ENCODE results near the gene CADM1. TPM values are rescaled to one million over a fixed set of nuclear protein-coding genes. Genes with fewer than 3 reads are reported as not detected.
A peak's percentile ranks its signal among the peaks of the same experiment; 100 is the strongest.

CADM1 gene
- total and polyA plus RNA-seq, 9 of the 15 experiments (the other 6 are each of a cell fraction or from before 2014, with no cell fraction given) = 0.42 TPM; not detected in 8

DNA sequence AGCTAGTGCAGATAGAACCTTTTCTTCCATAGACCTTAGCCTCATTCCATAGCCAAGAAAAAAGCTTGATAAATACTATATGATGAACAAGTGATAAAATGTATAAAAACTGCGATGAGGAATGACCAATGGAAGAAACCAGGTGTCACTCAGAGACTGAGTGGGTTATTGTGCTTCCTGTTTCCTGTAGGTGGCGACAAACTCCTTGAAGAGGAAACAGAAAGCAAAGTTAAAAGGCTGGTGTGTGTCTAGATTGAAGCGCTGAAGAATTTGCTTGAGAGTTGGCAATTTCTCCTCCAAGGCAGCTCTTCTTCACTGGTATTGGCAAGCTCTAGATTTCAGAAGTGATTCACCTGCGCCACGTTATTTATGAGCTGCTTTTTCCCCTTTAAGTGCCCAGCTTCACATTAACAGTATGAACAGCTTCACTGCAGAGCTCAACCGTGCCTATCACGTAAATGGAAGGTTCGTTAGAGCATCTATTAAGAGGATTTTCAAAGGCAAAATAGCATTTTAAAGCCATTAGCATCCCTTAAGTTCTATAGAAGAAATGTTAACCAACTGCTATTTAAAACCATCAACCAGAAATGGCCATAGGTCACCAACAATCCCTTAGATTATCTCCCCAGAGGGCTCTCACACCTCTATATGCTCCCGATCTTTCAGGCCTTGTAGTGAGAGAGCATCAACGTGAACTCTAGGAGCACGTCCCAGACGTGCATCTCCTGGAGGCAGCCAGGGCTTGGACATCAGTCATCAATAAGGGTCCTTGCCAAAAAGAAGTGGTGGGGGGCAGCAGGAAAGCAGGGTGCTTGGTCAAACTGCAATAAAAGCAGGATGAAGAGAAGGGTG, 179.4 kb downstream of the CADM1 start:
- Histone ChIP-seq H3K79me2 (ENCODE audit: control insufficient read depth, insufficient read depth, low read length) (no peaks in the 10 kb centered on the region), H3K4me2 (ENCODE audit: insufficient read depth, low read length) (peak overlapping the region; percentile 30), H3K27ac (ENCODE audit: extremely low read depth, low read depth, low read length) (no peak overlapping the region), H2AFZ (ENCODE audit: low read depth, low read length) (peak overlapping the region; percentile 61; the same call in 1 of the 2 replicates), H3K9me1 (ENCODE audit: control insufficient read depth, insufficient read depth, low read length) (no peaks in the 10 kb centered on the region), H3K9me3 (replicated peaks; ENCODE audit: control insufficient read depth, insufficient read depth, low read depth, low read length) (no peaks in the 10 kb centered on the region), H3K4me1 (replicated peaks in 1 of 2; ENCODE audit: control insufficient read depth in 2 of 2, insufficient read depth in 2 of 2, low read length in 2 of 2) (no peaks in the 10 kb centered on the region), H3K4me3 (no peak overlapping the region), H3K9ac (ENCODE audit: insufficient read depth in 1 of 2, low read depth in 2 of 2, low read length in 2 of 2) (no peak overlapping the region), H4K20me1 (replicated peaks; ENCODE audit: control insufficient read depth, insufficient read depth, low read length) (no peaks in the 10 kb centered on the region), H3K36me3 (ENCODE audit: control insufficient read depth, insufficient read depth, low read length) (no peaks in the 10 kb centered on the region), H3K27me3 (ENCODE audit: control insufficient read depth in 2 of 2, insufficient read depth in 2 of 2, low read length in 2 of 2) (no peaks in the 10 kb centered on the region)
- in situ Hi-C loops (cut with MboI) = loop anchor here (25.0 kb wide), 2 partner anchors 737 to 1362 kb away; no protein-coding TSS in a partner anchor
- ATAC-seq = peak; percentile 92
- FAIRE-seq = peak; percentile 83
- POLR2A ChIA-PET = no interaction called here
- CTCF ChIA-PET (ENCODE audit: low intra/inter-chr PET ratio) = interaction anchor here (0.7 to 2.3 kb wide), 4 partner anchors 9 to 1175 kb away, joined by 3 to 8 read pairs (median 4); no protein-coding TSS in a partner anchor
- peak; percentile 34 to 49 (median 44) for DNase-seq (ENCODE audit: extremely low read depth in 1 of 4, low spot score in 3 of 4)
- no TSS peak for BruUV-seq (replicated peaks)
- intact Hi-C loops (cut with micrococcal nuclease) = loop anchor here (2.0 to 10.0 kb wide), 4 partner anchors 553 to 1370 kb away; no protein-coding TSS in a partner anchor
- WGBS (ENCODE audit: insufficient coverage, low coverage, missing lambda C conversion rate) = 1% methylated on average over 12 of the region's 12 CpGs
- TF ChIP-seq RAD21 (CRISPR knock-in tag; conservative IDR thresholded peaks at IDR 0.05 in 1 of 2, IDR thresholded peaks at IDR 0.05 in 1 of 2) (peak; percentile 72 to 74), PBX2 (CRISPR knock-in tag; IDR thresholded peaks at IDR 0.05; ENCODE audit: low read depth) (0 out of 2 replicates have a peak, but pooled peaks have one; percentile 6), PBX2 (tag; conservative IDR thresholded peaks at IDR 0.05; ENCODE audit: low read depth) (peak; percentile 70), BCOR (IDR thresholded peaks at IDR 0.05) (no peak), REST (IDR thresholded peaks at IDR 0.05; ENCODE audit: borderline replicate concordance) (peak; percentile 23; the same call in 1 of the 2 replicates), REST (CRISPR knock-in tag; IDR thresholded peaks at IDR 0.05; ENCODE audit: low read depth) (no peak), SMC3 (conservative IDR thresholded peaks at IDR 0.05; ENCODE audit: insufficient read depth, low read depth, low read length) (0 out of 2 replicates have a peak, but pooled peaks have one; percentile 41)
- TF ChIP-seq, protein P1, sequence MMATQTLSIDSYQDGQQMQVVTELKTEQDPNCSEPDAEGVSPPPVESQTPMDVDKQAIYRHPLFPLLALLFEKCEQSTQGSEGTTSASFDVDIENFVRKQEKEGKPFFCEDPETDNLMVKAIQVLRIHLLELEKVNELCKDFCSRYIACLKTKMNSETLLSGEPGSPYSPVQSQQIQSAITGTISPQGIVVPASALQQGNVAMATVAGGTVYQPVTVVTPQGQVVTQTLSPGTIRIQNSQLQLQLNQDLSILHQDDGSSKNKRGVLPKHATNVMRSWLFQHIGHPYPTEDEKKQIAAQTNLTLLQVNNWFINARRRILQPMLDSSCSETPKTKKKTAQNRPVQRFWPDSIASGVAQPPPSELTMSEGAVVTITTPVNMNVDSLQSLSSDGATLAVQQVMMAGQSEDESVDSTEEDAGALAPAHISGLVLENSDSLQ (IDR thresholded peaks at IDR 0.05) = peak; percentile 86

All from K562 (cell line).